Mesendoderm (in vitro differentiated cells): ENCODE data around the gene PKD1L1.

Experiments
- DNase-seq: peaks from one replicate; pipeline ENCODE4 v3.0.0; 2013
- H2AK5ac ChIP-seq: 2 replicates; pipeline ENCODE4 v1.6.1; 2013; ENCODE audit warnings: low read length, inconsistent platforms
- H2BK120ac ChIP-seq: 2 replicates; pipeline ENCODE4 v1.6.1; 2013; ENCODE audit warnings: low read depth, mild to moderate bottlenecking, low read length, moderate library complexity, mixed read lengths
- H2BK15ac ChIP-seq: replicated peaks from 2 replicates; pipeline ENCODE4 v1.6.1; 2013; ENCODE audit warnings: low read depth, mild to moderate bottlenecking, moderate library complexity
- H2BK5ac ChIP-seq: 2 replicates; pipeline ENCODE4 v1.6.1; 2013; ENCODE audit warnings: low read length, inconsistent platforms
- H3K18ac ChIP-seq: 2 replicates; pipeline ENCODE4 v1.6.1; 2013; ENCODE audit warnings: mild to moderate bottlenecking, low read length, mixed read lengths
- H3K23ac ChIP-seq: one replicate; pipeline ENCODE4 v1.6.1; 2013; ENCODE audit warnings: low read length
- H3K27ac ChIP-seq: 2 replicates; pipeline ENCODE4 v1.5.1; 2013; ENCODE audit warnings: low read depth, mild to moderate bottlenecking, inconsistent platforms, low read length, moderate library complexity
- H3K27me3 ChIP-seq: 2 replicates; pipeline ENCODE4 v1.6.1; 2013; ENCODE audit warnings: low read length, control low read depth, mild to moderate bottlenecking, inconsistent platforms; ENCODE audit not compliant: insufficient read depth, poor library complexity
- H3K36me3 ChIP-seq: 2 replicates; pipeline ENCODE4 v1.6.1; 2013; ENCODE audit warnings: low read length, inconsistent platforms; ENCODE audit not compliant: control insufficient read depth, insufficient read depth
- H3K4ac ChIP-seq: one replicate; pipeline ENCODE4 v1.6.1; 2013; ENCODE audit warnings: low read depth, mild to moderate bottlenecking, low read length, moderate library complexity
- H3K4me1 ChIP-seq: 2 replicates; pipeline ENCODE4 v1.6.1; 2013; ENCODE audit warnings: low read depth, low read length, inconsistent platforms; ENCODE audit not compliant: control insufficient read depth
- H3K4me2 ChIP-seq: 2 replicates; pipeline ENCODE4 v1.6.1; 2013; ENCODE audit warnings: low read length
- H3K4me3 ChIP-seq: 2 replicates; pipeline ENCODE4 v1.5.1; 2013; ENCODE audit warnings: mild to moderate bottlenecking, low read length
- H3K56ac ChIP-seq: one replicate; pipeline ENCODE4 v1.6.1; 2013; ENCODE audit warnings: low read length
- H3K79me1 ChIP-seq: 2 replicates; pipeline ENCODE4 v1.6.1; 2013; ENCODE audit warnings: low read length, inconsistent platforms
- H3K79me2 ChIP-seq: 2 replicates; pipeline ENCODE4 v1.6.1; 2013; ENCODE audit warnings: mild to moderate bottlenecking, low read length; ENCODE audit not compliant: control insufficient read depth, insufficient read depth
- H3K9ac ChIP-seq: 2 replicates; pipeline ENCODE4 v1.6.1; 2013; ENCODE audit warnings: low read length, inconsistent platforms
- H4K5ac ChIP-seq: one replicate; pipeline ENCODE4 v1.6.1; 2013; ENCODE audit warnings: low read length
- H4K8ac ChIP-seq: one replicate; pipeline ENCODE4 v1.6.1; 2013; ENCODE audit warnings: low read depth, mild to moderate bottlenecking, control low read depth, low read length, moderate library complexity
- WGBS: extraction: QIAGEN DNeasy Blood & Tissue Kit; methylation state at CpG from one replicate; pipeline ENCODE4 v1.1.7; 2013; ENCODE audit warnings: low lambda C conversion rate, missing lambda C conversion rate; ENCODE audit not compliant: insufficient coverage; ENCODE audit errors: extremely low coverage; 5-methylcytosine and 5-hydroxymethylcytosine counted together

The PKD1L1 gene

GRCh38 chr7:47954231-47954911 is 6.1 kb upstream of the PKD1L1 start:
- Histone ChIP-seq H2BK15ac (no peak overlapping the region), H2BK5ac (no peak overlapping the region), H4K8ac (no peak overlapping the region), H3K27me3 (no peaks in the 10 kb centered on the region), H3K23ac (no peak overlapping the region), H3K4me3 (no peak overlapping the region), H3K36me3 (no peaks in the 10 kb centered on the region), H3K56ac (no peak overlapping the region), H2AK5ac (no peak overlapping the region), H3K79me2 (no peaks in the 10 kb centered on the region), H3K18ac (no peak overlapping the region), H3K27ac (no peak overlapping the region), H3K4me1 (peaks cover 2% of the 10 kb centered on the region), H4K5ac (no peak overlapping the region), H2BK120ac (no peak overlapping the region), H3K4me2 (no peak overlapping the region), H3K79me1 (peaks cover 2% of the 10 kb centered on the region), H3K4ac (no peak overlapping the region), H3K9ac (no peak overlapping the region)
- DNase-seq, result no peak
- WGBS, result no CpG with 5 or more reads among the region's 4 CpGs

GRCh38 chr7:47953822-47954221 is 5.6 kb upstream of the PKD1L1 start:
- no peaks in the 10 kb centered on the region for H3K36me3 ChIP-seq
- H3K9ac ChIP-seq, result no peak overlapping the region
- H3K56ac ChIP-seq, result no peak overlapping the region
- H2AK5ac ChIP-seq, result no peak overlapping the region
- no peak overlapping the region for H4K5ac ChIP-seq
- no peak overlapping the region for H3K4me3 ChIP-seq
- H3K4me2 ChIP-seq, result no peak overlapping the region
- H3K4me1 ChIP-seq, result peaks cover 2% of the 10 kb centered on the region
- H3K27me3 ChIP-seq, result no peaks in the 10 kb centered on the region
- H3K18ac ChIP-seq, result no peak overlapping the region
- no peaks in the 10 kb centered on the region for H3K79me2 ChIP-seq
- no peak overlapping the region for H2BK15ac ChIP-seq
- H3K79me1 ChIP-seq, result peaks cover 2% of the 10 kb centered on the region
- no peak for DNase-seq
- no peak overlapping the region for H2BK5ac ChIP-seq
- no CpG with 5 or more reads among the region's 4 CpGs for WGBS
- H4K8ac ChIP-seq, result no peak overlapping the region
- no peak overlapping the region for H3K23ac ChIP-seq
- H3K4ac ChIP-seq, result no peak overlapping the region
- H3K27ac ChIP-seq, result no peak overlapping the region
- no peak overlapping the region for H2BK120ac ChIP-seq

DNA sequence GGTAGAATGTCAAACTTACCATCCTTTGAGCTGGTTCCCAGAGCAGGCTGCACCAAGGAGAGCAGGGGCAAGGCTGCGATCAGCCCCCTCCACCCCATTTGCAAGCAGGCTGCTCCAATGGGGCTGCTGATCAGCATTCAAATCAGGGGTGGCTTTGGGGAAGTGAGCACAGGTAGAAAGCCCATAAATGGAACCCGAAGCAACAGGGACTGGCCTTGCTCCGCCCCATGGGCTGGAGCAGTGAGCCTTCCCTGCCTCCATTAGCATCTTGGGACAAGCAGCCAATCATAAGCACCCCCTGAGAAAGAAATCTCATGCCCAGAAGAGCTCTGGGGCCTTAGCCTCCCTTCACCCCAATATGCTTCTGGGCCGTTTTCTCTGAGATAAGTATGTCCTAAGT is 4.0 kb upstream of the PKD1L1 start:
- Histone ChIP-seq H3K18ac (no peak overlapping the region), H3K56ac (no peak overlapping the region), H2BK120ac (no peak overlapping the region), H3K27me3 (no peaks in the 10 kb centered on the region), H3K79me1 (peaks cover 2% of the 10 kb centered on the region), H3K36me3 (no peaks in the 10 kb centered on the region), H3K4me1 (peaks cover 2% of the 10 kb centered on the region), H3K79me2 (no peaks in the 10 kb centered on the region), H2AK5ac (no peak overlapping the region), H3K4me3 (no peak overlapping the region), H2BK15ac (no peak overlapping the region), H3K4ac (no peak overlapping the region), H2BK5ac (no peak overlapping the region), H4K5ac (no peak overlapping the region), H3K9ac (no peak overlapping the region), H3K23ac (no peak overlapping the region), H3K27ac (no peak overlapping the region), H3K4me2 (no peak overlapping the region), H4K8ac (no peak overlapping the region)
- DNase-seq, result no peak
- WGBS, result no CpG with 5 or more reads among the region's 4 CpGs

GRCh38 chr7:47951374-47951773 is 3.1 kb upstream of the PKD1L1 start:
- H3K4ac ChIP-seq, result no peak overlapping the region
- H2AK5ac ChIP-seq, result no peak overlapping the region
- H3K36me3 ChIP-seq, result no peaks in the 10 kb centered on the region
- no peaks in the 10 kb centered on the region for H3K27me3 ChIP-seq
- no peak overlapping the region for H2BK120ac ChIP-seq
- H3K4me3 ChIP-seq, result no peak overlapping the region
- no peak overlapping the region for H3K18ac ChIP-seq
- H3K4me2 ChIP-seq, result no peak overlapping the region
- H3K9ac ChIP-seq, result no peak overlapping the region
- H3K4me1 ChIP-seq, result peaks cover 2% of the 10 kb centered on the region
- no peaks in the 10 kb centered on the region for H3K79me2 ChIP-seq
- no peak overlapping the region for H3K23ac ChIP-seq
- H4K5ac ChIP-seq, result no peak overlapping the region
- no peak overlapping the region for H4K8ac ChIP-seq
- no peak overlapping the region for H2BK5ac ChIP-seq
- no peak overlapping the region for H2BK15ac ChIP-seq
- H3K56ac ChIP-seq, result no peak overlapping the region
- H3K27ac ChIP-seq, result no peak overlapping the region
- no peak for DNase-seq
- H3K79me1 ChIP-seq, result peaks cover 2% of the 10 kb centered on the region

DNA sequence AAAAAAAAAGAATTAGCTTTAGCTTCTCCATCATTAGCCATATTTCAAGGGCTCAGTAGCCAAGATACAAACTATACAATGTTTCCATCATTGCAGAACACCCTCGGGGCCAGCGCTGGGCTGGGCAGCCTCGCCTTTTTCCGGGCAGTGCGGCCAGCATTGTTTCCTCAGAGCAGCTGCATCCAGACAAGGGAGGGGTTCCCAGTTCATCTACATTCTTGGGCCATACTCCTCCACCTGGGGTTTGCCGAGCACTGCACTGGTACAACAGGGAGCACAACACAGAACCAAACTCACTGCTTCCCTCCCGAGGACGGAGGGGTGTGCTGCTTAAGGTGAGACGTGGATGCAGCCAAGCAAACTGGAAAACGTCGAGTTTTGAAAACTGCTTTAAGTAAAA is 2.4 kb upstream of the PKD1L1 start:
- no peaks in the 10 kb centered on the region for H3K79me1 ChIP-seq
- H3K9ac ChIP-seq, result no peak overlapping the region
- H3K79me2 ChIP-seq, result no peaks in the 10 kb centered on the region
- no peak overlapping the region for H3K4ac ChIP-seq
- H3K23ac ChIP-seq, result no peak overlapping the region
- no peak overlapping the region for H3K4me2 ChIP-seq
- no peak overlapping the region for H2BK15ac ChIP-seq
- H4K5ac ChIP-seq, result no peak overlapping the region
- H3K27ac ChIP-seq, result no peak overlapping the region
- no peaks in the 10 kb centered on the region for H3K4me1 ChIP-seq
- H3K36me3 ChIP-seq, result no peaks in the 10 kb centered on the region
- no peak overlapping the region for H3K4me3 ChIP-seq
- H2AK5ac ChIP-seq, result no peak overlapping the region
- no peak overlapping the region for H3K18ac ChIP-seq
- H3K56ac ChIP-seq, result no peak overlapping the region
- H4K8ac ChIP-seq, result no peak overlapping the region
- H3K27me3 ChIP-seq, result no peaks in the 10 kb centered on the region
- DNase-seq, result peak; percentile 34
- no CpG with 5 or more reads among the region's 11 CpGs for WGBS
- no peak overlapping the region for H2BK120ac ChIP-seq
- no peak overlapping the region for H2BK5ac ChIP-seq

DNA sequence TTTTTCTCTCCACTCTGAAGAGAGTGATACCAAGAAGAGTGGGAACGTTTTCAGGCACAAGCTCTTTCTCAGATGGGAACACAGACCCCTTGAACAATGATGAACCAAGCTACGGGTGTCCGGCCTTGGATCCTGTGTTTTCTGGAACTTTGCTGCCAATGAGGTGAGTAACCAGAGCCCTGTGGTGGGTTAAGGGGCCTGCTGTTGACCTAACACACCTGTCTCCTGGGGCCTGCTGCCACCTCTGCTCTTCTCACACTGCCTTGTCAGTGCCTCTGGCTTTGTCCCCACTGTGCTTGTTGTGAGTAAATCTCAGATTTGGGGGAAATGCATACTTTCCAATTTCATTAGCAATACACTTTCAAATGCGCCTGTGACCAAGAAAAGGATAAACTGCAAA is 1.4 kb upstream of the PKD1L1 start:
- H3K9ac ChIP-seq, result no peak overlapping the region
- H3K4me2 ChIP-seq, result no peak overlapping the region
- H4K5ac ChIP-seq, result no peak overlapping the region
- no peak overlapping the region for H4K8ac ChIP-seq
- no peak overlapping the region for H3K56ac ChIP-seq
- no peaks in the 10 kb centered on the region for H3K79me2 ChIP-seq
- no CpG with 5 or more reads among the region's 4 CpGs for WGBS
- no peaks in the 10 kb centered on the region for H3K4me1 ChIP-seq
- H3K27ac ChIP-seq, result no peak overlapping the region
- H2BK5ac ChIP-seq, result no peak overlapping the region
- H3K23ac ChIP-seq, result no peak overlapping the region
- no peak overlapping the region for H3K4ac ChIP-seq
- H3K18ac ChIP-seq, result no peak overlapping the region
- DNase-seq, result no peak
- H2BK120ac ChIP-seq, result no peak overlapping the region
- H3K4me3 ChIP-seq, result no peak overlapping the region
- H3K79me1 ChIP-seq, result no peaks in the 10 kb centered on the region
- H2AK5ac ChIP-seq, result no peak overlapping the region
- no peak overlapping the region for H2BK15ac ChIP-seq
- no peaks in the 10 kb centered on the region for H3K27me3 ChIP-seq
- H3K36me3 ChIP-seq, result no peaks in the 10 kb centered on the region
